ENCODE data around the gene FHIT.

DNA sequence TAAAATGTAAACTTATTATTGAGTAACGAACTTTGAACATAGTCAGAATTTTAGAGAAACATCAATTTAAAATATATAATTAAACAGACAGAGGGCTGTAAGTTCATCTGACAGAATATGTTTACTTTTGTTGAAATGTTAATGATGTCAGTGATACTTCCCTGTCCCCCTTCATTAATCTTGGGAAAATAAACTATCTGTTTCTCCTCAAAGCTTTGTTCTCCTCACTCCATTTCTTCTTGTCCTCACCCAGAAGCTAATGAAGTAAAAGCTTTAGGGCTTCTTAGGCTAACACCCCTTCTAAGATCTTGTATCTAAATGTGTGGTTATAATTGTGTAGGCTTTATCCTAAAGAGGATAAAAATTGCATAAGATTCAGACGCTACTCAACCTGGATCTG is 1031.8 kb downstream of the FHIT start:
- TF ChIP-seq, protein P1, sequence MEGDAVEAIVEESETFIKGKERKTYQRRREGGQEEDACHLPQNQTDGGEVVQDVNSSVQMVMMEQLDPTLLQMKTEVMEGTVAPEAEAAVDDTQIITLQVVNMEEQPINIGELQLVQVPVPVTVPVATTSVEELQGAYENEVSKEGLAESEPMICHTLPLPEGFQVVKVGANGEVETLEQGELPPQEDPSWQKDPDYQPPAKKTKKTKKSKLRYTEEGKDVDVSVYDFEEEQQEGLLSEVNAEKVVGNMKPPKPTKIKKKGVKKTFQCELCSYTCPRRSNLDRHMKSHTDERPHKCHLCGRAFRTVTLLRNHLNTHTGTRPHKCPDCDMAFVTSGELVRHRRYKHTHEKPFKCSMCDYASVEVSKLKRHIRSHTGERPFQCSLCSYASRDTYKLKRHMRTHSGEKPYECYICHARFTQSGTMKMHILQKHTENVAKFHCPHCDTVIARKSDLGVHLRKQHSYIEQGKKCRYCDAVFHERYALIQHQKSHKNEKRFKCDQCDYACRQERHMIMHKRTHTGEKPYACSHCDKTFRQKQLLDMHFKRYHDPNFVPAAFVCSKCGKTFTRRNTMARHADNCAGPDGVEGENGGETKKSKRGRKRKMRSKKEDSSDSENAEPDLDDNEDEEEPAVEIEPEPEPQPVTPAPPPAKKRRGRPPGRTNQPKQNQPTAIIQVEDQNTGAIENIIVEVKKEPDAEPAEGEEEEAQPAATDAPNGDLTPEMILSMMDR (IDR thresholded peaks at IDR 0.05) = no peak
- no peak for TF ChIP-seq POLR2A (IDR thresholded peaks at IDR 0.05)
